Chondrocyte (in vitro differentiated cells): ENCODE data around the gene TEX11. TPM values are rescaled to one million over a fixed set of nuclear protein-coding genes. Genes with fewer than 3 reads are reported as not detected.
"Not testable (repeated sequence)": the region's sequence is repeated elsewhere in the genome, so short reads cannot be mapped to it uniquely, and the experiment has no call there.

ENCODE experiments used
- DNase-seq: peaks from one replicate; pipeline ENCODE4 v3.0.0; 2021; ENCODE audit warnings: mixed read lengths, low spot score
- H3K27ac Mint-ChIP-seq: one replicate; pipeline ENCODE4 v1.8.0; 2021; ENCODE audit warnings: mild to moderate bottlenecking, moderate library complexity, mixed read lengths; ENCODE audit not compliant: unreplicated experiment
- H3K27me3 Mint-ChIP-seq: 2 replicates; pipeline ENCODE4 v1.8.0; 2021; ENCODE audit warnings: low read depth, mixed read lengths
- H3K36me3 Mint-ChIP-seq: 2 replicates; pipeline ENCODE4 v1.8.0; 2021; ENCODE audit warnings: low read depth, mixed read lengths
- H3K4me1 Mint-ChIP-seq: 2 replicates; pipeline ENCODE4 v1.8.0; 2021; ENCODE audit warnings: low read depth, mild to moderate bottlenecking, mixed read lengths
- H3K4me3 Mint-ChIP-seq: one replicate; pipeline ENCODE4 v1.8.0; 2021; ENCODE audit warnings: mild to moderate bottlenecking, moderate library complexity, mixed read lengths; ENCODE audit not compliant: unreplicated experiment
- H3K9me3 Mint-ChIP-seq: 2 replicates; pipeline ENCODE4 v1.8.0; 2021; ENCODE audit warnings: low read depth, mixed read lengths
- CTCF ChIP-seq: fragments of 200-600 bp; sonication (generic); IDR thresholded peaks from 2 replicates; pipeline ENCODE4 v1.5.0; 2021; ENCODE audit warnings: antibody characterized with exemption, mild to moderate bottlenecking, moderate library complexity
- total RNA-seq: library from RNA; stranded (reverse); gene quantifications from 3 replicates; pipeline ENCODE4 v1.2.1, GENCODE V29; 2021

Gene TEX11
- total RNA-seq, 1 donor from 2014 or later: not detected

- Mint-ChIP-seq H3K27ac (no peak overlapping the region), H3K27me3 (peaks cover 2% of the 10 kb centered on the region), H3K9me3 (peaks cover 5% of the 10 kb centered on the region), H3K36me3 (no peaks in the 10 kb centered on the region), H3K4me1 (peaks cover 5% of the 10 kb centered on the region), H3K4me3 (no peak overlapping the region)
- TF ChIP-seq CTCF: no peak
- no peak for DNase-seq
Measured at GRCh38 chrX:70916754-70917153, 8.2 kb upstream of the TEX11 start.

GRCh38 chrX:70907900-70908299, 611 bp downstream of the TEX11 start:
- Mint-ChIP-seq H3K4me3 (no peak overlapping the region), H3K27ac (no peak overlapping the region), H3K4me1 (peaks cover 8% of the 10 kb centered on the region), H3K27me3 (no peaks in the 10 kb centered on the region), H3K36me3 (no peaks in the 10 kb centered on the region), H3K9me3 (no peaks in the 10 kb centered on the region)
- TF ChIP-seq CTCF: no peak
- no peak for DNase-seq

- no peak for TF ChIP-seq CTCF
- Mint-ChIP-seq H3K4me3 (no peak overlapping the region), H3K27me3 (no peaks in the 10 kb centered on the region), H3K27ac (no peak overlapping the region), H3K9me3 (no peaks in the 10 kb centered on the region), H3K36me3 (no peaks in the 10 kb centered on the region), H3K4me1 (peaks cover 8% of the 10 kb centered on the region)
- DNase-seq: no peak
Measured at GRCh38 chrX:70901465-70901864, 7.0 kb downstream of the TEX11 start.

GRCh38 chrX:70890441-70890840, 18.1 kb downstream of the TEX11 start:
- H3K4me3 Mint-ChIP-seq, H3K36me3 Mint-ChIP-seq, H3K27ac Mint-ChIP-seq, H3K4me1 Mint-ChIP-seq, DNase-seq: not testable (repeated sequence)
- Mint-ChIP-seq H3K27me3 (peaks cover 16% of the 10 kb centered on the region), H3K9me3 (peaks cover 26% of the 10 kb centered on the region)

GRCh38 chrX:70878902-70879301, 29.6 kb downstream of the TEX11 start:
- TF ChIP-seq CTCF: no peak
- Mint-ChIP-seq H3K4me1 (peaks cover 14% of the 10 kb centered on the region), H3K9me3 (peaks cover 5% of the 10 kb centered on the region), H3K27me3 (no peaks in the 10 kb centered on the region), H3K27ac (no peak overlapping the region), H3K36me3 (no peaks in the 10 kb centered on the region), H3K4me3 (no peak overlapping the region)
- no peak for DNase-seq

GRCh38 chrX:70852294-70852693, 56.2 kb downstream of the TEX11 start:
- no peak overlapping the region for H3K27ac Mint-ChIP-seq
- no peak overlapping the region for H3K4me3 Mint-ChIP-seq
- no peaks in the 10 kb centered on the region for H3K4me1 Mint-ChIP-seq
- TF ChIP-seq CTCF: no peak
- H3K27me3 Mint-ChIP-seq: no peaks in the 10 kb centered on the region
- peaks cover 8% of the 10 kb centered on the region for H3K9me3 Mint-ChIP-seq
- H3K36me3 Mint-ChIP-seq: no peaks in the 10 kb centered on the region
- no peak for DNase-seq

GRCh38 chrX:70844081-70844480, 64.4 kb downstream of the TEX11 start:
- not testable (repeated sequence) for H3K4me1 Mint-ChIP-seq, DNase-seq, H3K27ac Mint-ChIP-seq, H3K4me3 Mint-ChIP-seq, H3K36me3 Mint-ChIP-seq, H3K27me3 Mint-ChIP-seq
- H3K9me3 Mint-ChIP-seq: peaks cover 25% of the 10 kb centered on the region

- DNase-seq, H3K4me1 Mint-ChIP-seq, H3K27me3 Mint-ChIP-seq, H3K36me3 Mint-ChIP-seq, H3K4me3 Mint-ChIP-seq, H3K27ac Mint-ChIP-seq: not testable (repeated sequence)
- H3K9me3 Mint-ChIP-seq: peaks cover 25% of the 10 kb centered on the region
Measured at GRCh38 chrX:70843620-70844019, 64.9 kb downstream of the TEX11 start.
